HG03520 (cell line): Measurements from ENCODE around the gene TMEM131L.
"Not testable (repeated sequence)": the region's sequence is repeated elsewhere in the genome, so short reads cannot be mapped to it uniquely, and the experiment has no call there.

Source experiments
- ATAC-seq: cut with Tn5 transposase; IDR thresholded peaks from one replicate; pipeline ENCODE4 v1.9.1; 2021; ENCODE audit warnings: mild to moderate bottlenecking, moderate library complexity; ENCODE audit not compliant: unreplicated experiment

The TMEM131L gene

DNA sequence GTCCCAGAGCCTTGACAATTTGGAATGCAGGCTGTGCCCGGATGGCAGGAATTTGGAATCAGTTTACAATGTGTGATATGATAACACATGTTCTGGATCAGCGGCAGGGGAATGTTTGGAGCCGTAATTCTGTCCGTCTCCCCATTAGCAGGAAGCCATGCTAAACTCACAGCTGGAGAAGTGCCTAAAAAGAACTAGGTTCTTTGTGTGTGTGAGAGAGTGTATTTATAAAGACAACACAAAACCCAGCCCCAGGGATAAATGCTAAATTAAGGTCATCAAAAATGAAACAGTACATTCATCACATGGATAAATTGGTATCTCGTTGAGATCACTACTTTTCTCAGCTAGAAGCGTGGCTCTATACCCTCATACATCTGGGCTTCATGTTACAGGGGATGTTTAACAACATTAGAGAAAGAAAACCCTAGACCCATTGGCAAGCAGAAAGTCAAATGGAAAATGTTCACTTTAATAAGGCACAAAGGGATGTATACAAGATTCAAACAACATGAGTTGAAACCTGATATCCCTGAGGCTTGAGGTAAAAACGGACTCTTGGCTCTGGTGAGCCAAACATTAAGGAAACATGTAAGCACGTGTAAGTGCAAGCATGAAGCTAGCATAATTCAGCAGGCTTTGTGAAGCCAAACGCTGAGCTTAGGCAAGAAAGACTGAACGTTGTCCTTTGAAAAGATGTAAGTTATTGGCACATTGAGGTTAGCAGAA lies 18.0 kb upstream of the TMEM131L start:
- ATAC-seq, result no peak

DNA sequence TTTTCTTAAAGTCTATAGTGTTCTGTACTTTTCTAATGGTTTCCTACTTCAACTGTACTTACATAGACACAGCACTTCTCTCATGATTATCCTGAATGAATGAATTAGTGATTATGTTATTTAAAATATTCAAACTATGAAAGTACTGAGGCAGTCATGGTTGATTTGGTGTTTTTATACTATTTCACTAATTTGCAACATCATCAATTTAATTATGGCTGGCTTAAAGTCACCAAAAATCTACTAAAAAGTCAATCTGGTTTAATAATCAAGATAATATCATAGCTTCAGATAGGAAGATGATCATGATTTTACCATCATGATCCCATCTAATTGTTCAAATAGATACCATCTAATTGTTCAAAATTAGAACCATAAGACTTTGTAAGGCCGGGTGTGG lies 16.8 kb upstream of the TMEM131L start:
- no peak for ATAC-seq

GRCh38 chr4:153450544-153450917 lies 15.6 kb upstream of the TMEM131L start:
- no peak for ATAC-seq

DNA sequence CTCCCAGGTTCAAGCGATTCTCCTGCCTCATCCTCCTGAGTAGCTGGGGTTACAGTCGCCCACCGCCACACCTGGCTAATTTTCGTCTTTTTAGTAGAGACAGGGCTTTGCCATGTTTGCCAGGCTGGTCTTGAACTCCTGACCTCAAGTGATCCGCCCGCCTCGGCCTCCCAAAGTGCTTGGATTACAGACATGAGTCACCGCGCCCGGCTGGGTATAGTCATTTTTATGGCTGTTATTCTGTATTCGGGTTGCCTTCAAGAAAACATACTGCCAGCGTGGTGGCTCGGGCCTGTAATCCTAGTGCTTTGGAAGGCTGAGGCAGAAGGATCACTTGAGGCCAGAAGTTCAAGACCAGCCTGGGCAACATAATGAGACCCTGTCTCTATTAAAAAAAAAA lies 15.0 kb upstream of the TMEM131L start:
- ATAC-seq, result not testable (repeated sequence)

- ATAC-seq, result no peak
Observed at GRCh38 chr4:153451911-153452657, 14.1 kb upstream of the TMEM131L start.

DNA sequence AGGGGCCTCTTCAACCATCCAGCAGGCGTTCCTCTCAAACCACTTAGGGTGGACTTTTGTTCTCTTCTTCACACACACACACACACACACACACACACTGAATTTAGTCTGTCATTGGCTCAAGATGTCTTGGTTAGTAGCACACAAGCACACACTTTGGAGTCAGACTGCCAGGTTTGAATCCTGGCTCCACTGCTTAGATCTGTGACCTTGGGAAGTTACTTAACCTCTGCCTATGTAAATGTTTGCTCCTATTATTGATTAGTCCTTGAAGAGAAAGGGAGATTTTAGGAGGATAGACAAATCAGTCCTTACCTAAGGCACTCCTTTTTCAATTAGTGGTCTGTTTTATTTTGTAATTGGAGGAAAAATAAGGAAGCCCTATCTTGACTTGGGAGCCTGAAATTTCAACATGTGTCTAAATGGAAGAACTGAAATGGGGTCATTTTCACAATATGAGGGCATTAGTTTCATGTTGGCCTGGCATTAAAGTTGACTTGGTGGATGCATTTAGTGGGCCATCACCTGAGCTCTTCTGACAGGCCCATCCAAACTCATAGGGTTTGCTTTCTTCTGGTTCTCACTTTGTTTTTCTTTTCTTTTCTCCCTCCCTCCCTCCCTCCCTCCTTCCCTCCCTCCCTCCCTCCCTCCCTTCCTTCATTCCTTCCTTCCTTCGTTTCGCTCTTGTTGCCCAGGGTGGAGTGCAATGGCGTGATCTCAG lies 13.3 kb upstream of the TMEM131L start:
- ATAC-seq, result no peak

- no peak for ATAC-seq
Observed at GRCh38 chr4:153453402-153453801, 12.8 kb upstream of the TMEM131L start.

GRCh38 chr4:153458969-153459368 lies 7.2 kb upstream of the TMEM131L start:
- no peak for ATAC-seq

DNA sequence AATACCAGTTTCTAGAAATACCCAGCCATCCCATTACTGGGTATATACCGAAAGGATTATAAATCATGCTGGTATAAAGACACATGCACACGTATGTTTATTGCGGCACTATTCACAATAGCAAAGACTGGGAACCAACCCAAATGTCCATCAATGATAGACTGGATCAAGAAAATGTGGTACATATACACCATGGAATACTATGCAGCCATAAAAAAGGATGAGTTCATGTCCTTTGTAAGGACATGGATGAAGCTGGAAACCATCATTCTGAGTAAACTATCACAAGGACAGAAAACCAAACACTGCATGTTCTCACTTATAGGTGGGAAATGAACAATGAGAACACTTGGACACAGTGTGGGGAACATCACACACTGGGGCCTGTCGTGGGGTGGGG lies 4.6 kb upstream of the TMEM131L start:
- ATAC-seq, result not testable (repeated sequence)

GRCh38 chr4:153464068-153464467 lies 2.1 kb upstream of the TMEM131L start:
- ATAC-seq, result no peak

- ATAC-seq, result no peak
Observed at GRCh38 chr4:153465140-153465539, 1.0 kb upstream of the TMEM131L start.

DNA sequence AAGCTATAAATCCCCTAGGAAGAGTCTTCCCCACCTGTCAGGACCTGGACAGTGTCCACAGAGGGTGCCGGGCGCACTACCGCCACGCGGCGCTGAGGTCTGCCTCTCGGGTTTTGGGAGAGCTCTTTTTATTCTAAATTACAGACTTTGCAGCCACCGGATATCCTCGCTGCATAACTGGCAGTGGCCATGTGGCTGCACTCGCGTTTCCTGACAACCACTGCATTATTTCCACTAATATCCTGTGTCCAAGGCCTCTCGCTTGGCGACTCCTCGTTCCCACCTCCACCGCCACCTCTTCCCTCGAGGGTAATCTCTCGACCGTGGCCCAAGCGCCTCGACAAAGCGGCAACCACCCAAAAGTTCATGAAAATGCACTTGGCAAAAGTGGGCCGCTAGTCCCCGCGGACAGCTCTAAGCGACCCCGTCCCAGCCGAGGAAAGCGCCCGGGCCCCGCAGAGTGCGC lies 512 bp upstream of the TMEM131L start:
- no peak for ATAC-seq

GRCh38 chr4:153466949-153467896 lies 1.1 kb downstream of the TMEM131L start:
- peak; percentile 48 for ATAC-seq

- no peak for ATAC-seq
Observed at GRCh38 chr4:153467897-153468262, 1.7 kb downstream of the TMEM131L start.

GRCh38 chr4:153468587-153468986 lies 2.4 kb downstream of the TMEM131L start:
- peak; percentile 20 for ATAC-seq

GRCh38 chr4:153469031-153469430 lies 2.9 kb downstream of the TMEM131L start:
- no peak for ATAC-seq

GRCh38 chr4:153471071-153471697 lies 5.0 kb downstream of the TMEM131L start:
- ATAC-seq, result not testable (repeated sequence)

DNA sequence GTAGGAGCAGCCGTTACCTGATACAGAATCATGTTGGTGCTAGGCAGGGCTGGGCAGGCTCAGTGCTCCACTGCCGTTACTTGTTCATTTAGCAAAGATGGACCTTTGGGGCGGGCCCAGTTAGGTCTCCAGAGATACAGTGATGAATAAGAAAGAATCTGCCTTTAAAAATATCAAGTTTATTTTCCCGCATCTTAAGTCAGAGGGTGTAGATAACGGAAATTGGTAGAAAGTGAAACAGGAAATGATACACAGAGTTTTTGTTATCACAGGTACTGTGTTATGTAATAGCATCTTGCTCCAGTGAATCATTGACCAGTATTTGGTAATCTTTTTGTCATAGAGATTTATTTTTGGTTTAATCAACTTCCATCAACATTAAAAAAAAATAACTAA lies 5.5 kb downstream of the TMEM131L start:
- ATAC-seq, result peak; percentile 32

DNA sequence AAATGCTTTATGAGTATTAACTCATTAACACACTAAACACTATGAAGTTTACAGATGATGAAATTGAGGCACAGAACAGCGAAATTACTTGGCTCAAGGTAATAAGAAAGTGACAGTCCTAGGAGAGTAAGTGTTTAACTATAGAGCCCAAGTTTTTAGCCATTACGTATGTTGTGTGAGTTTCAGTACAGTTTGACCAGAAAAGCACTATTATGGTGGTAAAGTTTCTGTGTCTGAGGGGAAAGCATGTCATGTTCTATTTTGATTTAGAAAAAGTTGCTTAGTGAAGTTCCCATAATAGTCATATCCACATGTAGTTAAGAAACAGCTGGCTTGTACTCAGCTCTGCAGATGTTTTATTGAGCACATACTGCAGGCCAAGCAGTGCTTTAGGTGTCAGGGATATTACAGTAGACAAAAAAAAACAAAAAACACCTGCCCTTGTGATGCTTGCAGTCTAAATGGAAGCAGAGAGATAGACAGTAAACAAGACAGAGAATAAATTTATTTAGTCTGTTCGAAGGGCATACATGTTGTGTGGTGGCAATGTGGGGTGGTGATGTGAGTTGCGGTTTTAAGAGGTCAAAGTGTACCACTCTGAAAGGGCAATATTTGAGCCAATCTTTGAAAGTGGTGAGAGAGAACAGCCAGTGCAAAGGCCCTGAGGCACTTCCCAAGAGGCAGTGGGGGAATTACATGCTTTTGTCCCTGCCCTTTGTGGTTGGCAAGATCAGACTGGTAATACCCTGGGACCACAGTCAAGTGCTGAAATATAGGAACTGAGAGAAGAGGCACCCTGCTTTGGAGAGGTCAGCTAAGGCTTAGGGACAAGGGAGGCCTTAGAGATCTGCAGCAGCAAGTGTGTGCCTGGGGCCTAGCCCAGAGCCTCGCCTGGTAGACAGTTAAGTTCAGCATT lies 6.2 kb downstream of the TMEM131L start:
- ATAC-seq, result peak; percentile 56
